HEK293T (cell line): ENCODE results near the gene PITPNB.

Experiments
- ELF4 ChIP-seq: fragments of 450-650 bp; IDR thresholded peaks from 2 replicates; pipeline ENCODE4 v1.6.1; 2017; ENCODE audit warnings: antibody characterized with exemption
- SUZ12 ChIP-seq: fragments of 450-650 bp; IDR thresholded peaks from 2 replicates; pipeline ENCODE4 v1.6.1; 2016; ENCODE audit warnings: mild to moderate bottlenecking
- TARDBP ChIP-seq: fragments of 450-650 bp; IDR thresholded peaks from 2 replicates; pipeline ENCODE4 v1.6.1; 2016
- ZNF384 ChIP-seq: fragments of 450-650 bp; IDR thresholded peaks from 2 replicates; pipeline ENCODE4 v1.6.1; 2016

GRCh38 chr22:27845644-27846043 lies 73.4 kb downstream of the PITPNB start:
- no peak for TF ChIP-seq ELF4
- TF ChIP-seq SUZ12 = no peak
- no peak for TF ChIP-seq TARDBP
- no peak for TF ChIP-seq ZNF384
